HUES6 (cell line): ENCODE measurements around the gene ZNF718.
"Not testable (repeated sequence)": the region's sequence is repeated elsewhere in the genome, so short reads cannot be mapped to it uniquely, and the experiment has no call there.

ENCODE experiments used
- H3K27ac ChIP-seq: 2 replicates; pipeline ENCODE4 v1.7.0; 2013; ENCODE audit warnings: low read depth, mild to moderate bottlenecking, low read length, inconsistent platforms
- H3K27me3 ChIP-seq: 2 replicates; pipeline ENCODE4 v1.6.1; 2013; ENCODE audit warnings: low read length; ENCODE audit not compliant: control insufficient read depth, insufficient read depth
- H3K36me3 ChIP-seq: 2 replicates; pipeline ENCODE4 v1.6.1; 2013; ENCODE audit warnings: low read length; ENCODE audit not compliant: control insufficient read depth, insufficient read depth
- H3K4me1 ChIP-seq: 2 replicates; pipeline ENCODE4 v1.6.1; 2013; ENCODE audit warnings: low read length; ENCODE audit not compliant: control insufficient read depth, insufficient read depth
- H3K4me3 ChIP-seq: 2 replicates; pipeline ENCODE4 v1.5.1; 2013; ENCODE audit warnings: low read depth, low read length
- H3K9ac ChIP-seq: one replicate; pipeline ENCODE4 v1.6.1; 2013; ENCODE audit warnings: mild to moderate bottlenecking, low read length
- H3K9me3 ChIP-seq: 2 replicates; pipeline ENCODE4 v1.6.1; 2013; ENCODE audit warnings: low read depth, low read length; ENCODE audit not compliant: control insufficient read depth, insufficient read depth

Gene ZNF718

GRCh38 chr4:116499-116898, 7.8 kb upstream of the ZNF718 start:
- H3K9ac ChIP-seq: no peak overlapping the region
- no peaks in the 10 kb centered on the region for H3K36me3 ChIP-seq
- H3K4me1 ChIP-seq: no peaks in the 10 kb centered on the region
- peaks cover 14% of the 10 kb centered on the region; the same call in 1 of the 2 replicates for H3K9me3 ChIP-seq
- H3K27me3 ChIP-seq: peaks cover 8% of the 10 kb centered on the region
- no peak overlapping the region for H3K4me3 ChIP-seq
- H3K27ac ChIP-seq: no peak overlapping the region

- Histone ChIP-seq H3K27me3 (no peaks in the 10 kb centered on the region), H3K36me3 (peaks cover 3% of the 10 kb centered on the region; the same call in 1 of the 2 replicates), H3K27ac (no peak overlapping the region), H3K9me3 (peaks cover 10% of the 10 kb centered on the region; the same call in 1 of the 2 replicates), H3K4me3 (no peak overlapping the region), H3K9ac (no peak overlapping the region), H3K4me1 (no peaks in the 10 kb centered on the region)
Observed at GRCh38 chr4:120616-121015, 3.7 kb upstream of the ZNF718 start.

GRCh38 chr4:121408-122084, 2.8 kb upstream of the ZNF718 start:
- Histone ChIP-seq H3K27ac (no peak overlapping the region), H3K9me3 (peaks cover 17% of the 10 kb centered on the region; the same call in 1 of the 2 replicates), H3K36me3 (peaks cover 12% of the 10 kb centered on the region), H3K4me3 (no peak overlapping the region), H3K9ac (no peak overlapping the region), H3K4me1 (0 out of 2 replicates have a peak, but pooled peaks cover 2% of the 10 kb centered on the region), H3K27me3 (no peaks in the 10 kb centered on the region)

GRCh38 chr4:123922-124274, 403 bp upstream of the ZNF718 start:
- H3K9me3 ChIP-seq: peaks cover 22% of the 10 kb centered on the region; the same call in 1 of the 2 replicates
- H3K4me1 ChIP-seq, H3K27me3 ChIP-seq, H3K27ac ChIP-seq: not testable (repeated sequence)
- H3K4me3 ChIP-seq: peak overlapping the region; percentile 96
- peaks cover 36% of the 10 kb centered on the region for H3K36me3 ChIP-seq
- peak overlapping the region; percentile 63 for H3K9ac ChIP-seq

- Histone ChIP-seq H3K36me3 (peaks cover 49% of the 10 kb centered on the region), H3K27me3 (no peaks in the 10 kb centered on the region), H3K27ac (peak overlapping the region; percentile 83), H3K4me3 (peak overlapping the region; percentile 96), H3K9me3 (peaks cover 18% of the 10 kb centered on the region; the same call in 1 of the 2 replicates), H3K4me1 (0 out of 2 replicates have a peak, but pooled peaks cover 2% of the 10 kb centered on the region), H3K9ac (peak overlapping the region; percentile 100)
Observed at GRCh38 chr4:125091-125771, 930 bp downstream of the ZNF718 start.

- Histone ChIP-seq H3K36me3 (peaks cover 53% of the 10 kb centered on the region), H3K27me3 (no peaks in the 10 kb centered on the region), H3K27ac (no peak overlapping the region), H3K4me3 (peak overlapping the region; percentile 96), H3K9ac (peak overlapping the region; percentile 100), H3K9me3 (peaks cover 18% of the 10 kb centered on the region; the same call in 1 of the 2 replicates), H3K4me1 (0 out of 2 replicates have a peak, but pooled peaks cover 2% of the 10 kb centered on the region)
Observed at GRCh38 chr4:125833-126232, 1.5 kb downstream of the ZNF718 start.

- Histone ChIP-seq H3K9me3 (peaks cover 20% of the 10 kb centered on the region; the same call in 1 of the 2 replicates), H3K27ac (no peak overlapping the region), H3K4me3 (no peak overlapping the region), H3K9ac (no peak overlapping the region), H3K27me3 (no peaks in the 10 kb centered on the region), H3K4me1 (no peaks in the 10 kb centered on the region), H3K36me3 (peaks cover 89% of the 10 kb centered on the region)
Observed at GRCh38 chr4:132483-132882, 8.2 kb downstream of the ZNF718 start.

- H3K27ac ChIP-seq: no peak overlapping the region
- no peak overlapping the region for H3K9ac ChIP-seq
- no peaks in the 10 kb centered on the region for H3K27me3 ChIP-seq
- peaks cover 89% of the 10 kb centered on the region for H3K36me3 ChIP-seq
- H3K4me1 ChIP-seq: no peaks in the 10 kb centered on the region
- H3K4me3 ChIP-seq: no peak overlapping the region
- peaks cover 58% of the 10 kb centered on the region for H3K9me3 ChIP-seq
Observed at GRCh38 chr4:138935-139334, 14.6 kb downstream of the ZNF718 start.

- no peaks in the 10 kb centered on the region for H3K4me1 ChIP-seq
- no peak overlapping the region for H3K27ac ChIP-seq
- H3K9me3 ChIP-seq: peaks cover 65% of the 10 kb centered on the region
- H3K36me3 ChIP-seq: peaks cover 88% of the 10 kb centered on the region
- H3K27me3 ChIP-seq: no peaks in the 10 kb centered on the region
- H3K4me3 ChIP-seq: no peak overlapping the region
- H3K9ac ChIP-seq: no peak overlapping the region
Observed at GRCh38 chr4:139691-140090, 15.4 kb downstream of the ZNF718 start.

GRCh38 chr4:146621-147020, 22.3 kb downstream of the ZNF718 start:
- no peak overlapping the region for H3K9ac ChIP-seq
- H3K27ac ChIP-seq: no peak overlapping the region
- no peaks in the 10 kb centered on the region for H3K27me3 ChIP-seq
- no peaks in the 10 kb centered on the region for H3K4me1 ChIP-seq
- no peak overlapping the region for H3K4me3 ChIP-seq
- H3K36me3 ChIP-seq: peaks cover 58% of the 10 kb centered on the region
- H3K9me3 ChIP-seq: peaks cover 65% of the 10 kb centered on the region

GRCh38 chr4:147233-147632, 22.9 kb downstream of the ZNF718 start:
- Histone ChIP-seq H3K4me1 (no peaks in the 10 kb centered on the region), H3K9ac (no peak overlapping the region), H3K4me3 (no peak overlapping the region), H3K27me3 (no peaks in the 10 kb centered on the region), H3K36me3 (peaks cover 54% of the 10 kb centered on the region), H3K9me3 (peaks cover 63% of the 10 kb centered on the region), H3K27ac (no peak overlapping the region)
